Measurements from ENCODE around the gene SUN2.

The SUN2 gene

DNA sequence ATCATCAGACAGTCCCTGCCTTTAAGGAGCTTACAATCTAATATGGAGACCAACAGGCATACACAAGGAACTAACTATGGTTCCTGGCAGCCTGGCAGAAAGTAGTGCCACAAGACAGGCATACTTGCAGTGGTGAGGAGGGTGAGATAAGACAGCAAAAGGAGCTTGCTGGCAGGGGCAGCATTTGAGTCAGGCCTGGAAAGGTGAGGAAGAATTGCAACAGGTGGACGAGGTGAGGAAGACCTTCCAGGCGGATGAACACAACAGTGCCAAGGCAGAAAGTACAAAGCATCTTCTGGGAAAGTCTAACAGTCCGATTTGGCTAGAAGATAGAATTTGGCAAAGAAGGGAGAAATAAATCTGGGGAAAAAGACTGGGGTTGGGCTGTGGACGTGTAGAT lies 33.8 kb upstream of the SUN2 start:
- peaks cover 10 to 13% of the 10 kb centered on the region in 2 experiments for H3K4me1 ChIP-seq (ENCODE audit: control insufficient read depth in 1 of 2, insufficient read depth in 1 of 2, low read depth in 1 of 2, low read length in 1 of 2)
- no peaks in the 10 kb centered on the region for H3K9me3 ChIP-seq
- no peak overlapping the region for H3K27ac ChIP-seq
- H3K36me3 ChIP-seq = peaks cover 11% of the 10 kb centered on the region
- H3K27me3 ChIP-seq = no peaks in the 10 kb centered on the region
- TF ChIP-seq, protein P1, sequence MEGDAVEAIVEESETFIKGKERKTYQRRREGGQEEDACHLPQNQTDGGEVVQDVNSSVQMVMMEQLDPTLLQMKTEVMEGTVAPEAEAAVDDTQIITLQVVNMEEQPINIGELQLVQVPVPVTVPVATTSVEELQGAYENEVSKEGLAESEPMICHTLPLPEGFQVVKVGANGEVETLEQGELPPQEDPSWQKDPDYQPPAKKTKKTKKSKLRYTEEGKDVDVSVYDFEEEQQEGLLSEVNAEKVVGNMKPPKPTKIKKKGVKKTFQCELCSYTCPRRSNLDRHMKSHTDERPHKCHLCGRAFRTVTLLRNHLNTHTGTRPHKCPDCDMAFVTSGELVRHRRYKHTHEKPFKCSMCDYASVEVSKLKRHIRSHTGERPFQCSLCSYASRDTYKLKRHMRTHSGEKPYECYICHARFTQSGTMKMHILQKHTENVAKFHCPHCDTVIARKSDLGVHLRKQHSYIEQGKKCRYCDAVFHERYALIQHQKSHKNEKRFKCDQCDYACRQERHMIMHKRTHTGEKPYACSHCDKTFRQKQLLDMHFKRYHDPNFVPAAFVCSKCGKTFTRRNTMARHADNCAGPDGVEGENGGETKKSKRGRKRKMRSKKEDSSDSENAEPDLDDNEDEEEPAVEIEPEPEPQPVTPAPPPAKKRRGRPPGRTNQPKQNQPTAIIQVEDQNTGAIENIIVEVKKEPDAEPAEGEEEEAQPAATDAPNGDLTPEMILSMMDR (IDR thresholded peaks at IDR 0.05) = no peak
- no peak overlapping the region for H3K4me3 ChIP-seq (ENCODE audit: low read depth in 1 of 2, low read length in 1 of 2)

DNA sequence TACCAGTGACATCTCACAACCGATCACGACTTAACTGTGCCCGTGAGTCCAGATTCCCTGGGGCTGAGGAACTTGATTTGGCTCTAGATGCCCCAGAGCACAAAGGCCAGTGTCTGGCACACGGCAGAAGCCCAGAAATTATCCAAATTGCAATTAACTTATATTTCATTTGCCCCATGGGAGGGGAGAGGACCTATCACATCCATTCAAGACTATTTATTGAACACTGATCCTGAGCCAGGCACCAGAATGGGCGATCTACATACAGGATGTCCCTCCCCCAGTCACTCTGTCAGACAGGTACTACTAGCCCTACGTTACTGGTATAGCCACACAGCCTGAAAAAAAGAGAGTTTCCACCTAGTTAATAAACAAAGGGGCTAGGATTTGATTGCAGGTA lies 33.0 kb upstream of the SUN2 start:
- Histone ChIP-seq H3K9me3 (no peaks in the 10 kb centered on the region), H3K27me3 (no peaks in the 10 kb centered on the region), H3K4me3 (ENCODE audit: low read depth in 1 of 2, low read length in 1 of 2) (no peak overlapping the region), H3K27ac (no peak overlapping the region), H3K36me3 (peaks cover 11% of the 10 kb centered on the region), H3K4me1 (ENCODE audit: control insufficient read depth in 1 of 2, insufficient read depth in 1 of 2, low read depth in 1 of 2, low read length in 1 of 2) (peaks cover 4 to 7% of the 10 kb centered on the region in 2 experiments)
- TF ChIP-seq, protein P1 (IDR thresholded peaks at IDR 0.05) = no peak

DNA sequence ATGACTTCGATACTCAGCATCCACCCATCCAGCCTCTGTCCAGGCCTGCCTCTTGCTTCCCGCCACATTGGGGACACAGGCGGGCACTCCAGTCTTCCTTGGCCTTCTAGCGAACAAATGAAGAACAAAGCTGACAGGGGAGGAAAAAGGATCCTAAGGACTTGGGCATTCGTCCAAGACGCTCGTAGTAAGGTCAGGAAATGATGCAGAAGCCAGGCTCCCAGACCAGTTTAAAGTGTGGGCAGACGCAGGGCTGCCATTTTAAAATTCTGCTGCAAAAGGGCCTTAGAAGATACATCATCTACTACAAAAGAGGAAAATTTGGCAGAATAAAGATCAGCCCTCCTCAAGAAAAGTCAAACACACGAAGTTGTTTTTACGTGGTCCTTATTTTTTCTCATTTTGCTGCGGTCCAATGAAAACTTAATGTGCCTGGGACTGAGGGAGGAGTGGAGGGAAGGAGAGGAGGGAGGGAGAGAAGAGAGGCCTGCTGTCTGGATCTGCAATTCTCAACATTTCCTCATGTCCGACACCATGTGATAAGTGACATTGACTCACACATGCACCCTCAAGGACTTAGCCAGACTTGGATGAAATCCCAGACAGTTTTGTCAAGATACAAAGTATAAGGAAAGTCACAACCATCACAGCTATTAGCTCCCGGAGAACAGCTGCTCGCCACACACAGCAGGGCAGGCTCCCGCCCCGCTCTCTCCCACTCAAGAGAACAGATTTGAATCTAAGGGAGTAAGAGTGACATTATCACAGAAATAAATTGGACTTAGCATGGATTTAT lies 32.4 kb upstream of the SUN2 start:
- peaks cover 11% of the 10 kb centered on the region for H3K36me3 ChIP-seq
- TF ChIP-seq, protein P1 (IDR thresholded peaks at IDR 0.05) = no peak
- no peaks in the 10 kb centered on the region for H3K9me3 ChIP-seq
- H3K4me1 ChIP-seq (ENCODE audit: control insufficient read depth in 1 of 2, insufficient read depth in 1 of 2, low read depth in 1 of 2, low read length in 1 of 2) = peaks cover under 1 to 3% of the 10 kb centered on the region in 2 experiments
- H3K27ac ChIP-seq = no peak overlapping the region
- H3K27me3 ChIP-seq = no peaks in the 10 kb centered on the region
- no peak overlapping the region for H3K4me3 ChIP-seq (ENCODE audit: low read depth in 1 of 2, low read length in 1 of 2)

DNA sequence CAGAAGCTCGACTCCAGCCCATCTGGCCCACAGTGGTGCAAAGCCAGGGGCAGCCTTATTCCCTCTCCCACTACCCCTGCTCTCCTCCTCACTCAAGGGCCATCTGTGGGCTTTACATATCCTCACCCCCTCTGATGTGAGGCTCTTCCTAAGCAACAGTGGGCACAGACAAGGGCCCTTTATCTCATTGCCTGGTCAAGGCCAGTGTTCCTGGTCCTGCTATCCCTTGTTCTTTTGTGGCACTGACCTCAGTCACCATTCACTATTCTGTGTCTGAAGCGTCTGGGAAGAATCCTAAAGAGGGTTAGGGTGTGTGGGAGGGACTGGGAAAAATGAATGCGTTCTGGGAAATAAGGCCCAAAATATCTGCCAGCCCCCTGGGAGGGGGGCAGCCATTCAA lies 30.8 kb upstream of the SUN2 start:
- TF ChIP-seq, protein P1 (IDR thresholded peaks at IDR 0.05) = no peak
- no peaks in the 10 kb centered on the region for H3K9me3 ChIP-seq
- H3K4me1 ChIP-seq (ENCODE audit: control insufficient read depth in 1 of 2, insufficient read depth in 1 of 2, low read depth in 1 of 2, low read length in 1 of 2) = no peaks in the 10 kb centered on the region
- H3K4me3 ChIP-seq (ENCODE audit: low read depth in 1 of 2, low read length in 1 of 2) = no peak overlapping the region
- no peak overlapping the region for H3K27ac ChIP-seq
- peaks cover 11% of the 10 kb centered on the region for H3K36me3 ChIP-seq
- no peaks in the 10 kb centered on the region for H3K27me3 ChIP-seq

DNA sequence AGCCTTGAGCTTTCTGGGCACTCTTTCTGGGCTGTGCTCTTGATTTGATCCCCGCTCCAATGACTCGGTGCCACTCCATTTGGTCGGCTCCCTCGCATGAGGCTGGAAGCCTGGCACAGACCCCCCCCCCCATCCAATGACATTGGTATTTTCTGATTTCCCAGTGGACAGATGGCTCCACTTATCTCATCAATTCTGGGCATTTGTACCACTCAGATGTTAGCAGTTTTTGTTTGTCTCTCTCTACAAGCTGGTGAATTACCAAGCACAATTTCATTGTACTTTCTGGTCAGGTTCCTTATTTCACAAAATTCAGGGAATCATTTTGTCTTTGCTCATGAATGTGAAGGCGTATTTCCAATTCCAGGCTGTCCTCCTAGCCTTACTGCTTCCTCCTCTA lies 29.1 kb upstream of the SUN2 start:
- Histone ChIP-seq H3K4me1 (ENCODE audit: control insufficient read depth in 1 of 2, insufficient read depth in 1 of 2, low read depth in 1 of 2, low read length in 1 of 2) (no peaks in the 10 kb centered on the region), H3K9me3 (no peaks in the 10 kb centered on the region), H3K27ac (no peak overlapping the region), H3K27me3 (no peaks in the 10 kb centered on the region), H3K4me3 (ENCODE audit: low read depth in 1 of 2, low read length in 1 of 2) (no peak overlapping the region), H3K36me3 (peaks cover 12% of the 10 kb centered on the region)
- TF ChIP-seq, protein P1 (IDR thresholded peaks at IDR 0.05) = no peak
